K562 (cell line): Measurements from ENCODE around the gene RPL27. TPM values are rescaled to one million over a fixed set of nuclear protein-coding genes. Genes with fewer than 3 reads are reported as not detected.

ENCODE experiments used
- ETS1 ChIP-seq: conservative IDR thresholded peaks from 2 replicates; pipeline ENCODE4 v1.6.1; 2011; ENCODE audit warnings: low read depth, mild to moderate bottlenecking, low read length; ENCODE audit not compliant: control insufficient read depth
- JUND ChIP-seq, 2 experiments: IDR thresholded peaks; 2 replicates in 1 of 2; 3 replicates in 1 of 2; pipeline ENCODE4 v1.6.1; 2011; ENCODE audit warnings: borderline replicate concordance in 2 of 2, low read depth in 2 of 2, low read length in 2 of 2, improper control_type of control experiment in 1 of 2, missing biosample characterization in 1 of 2, missing genetic modification characterization in 1 of 2, missing genetic modification reagents in 1 of 2
- SPI1 ChIP-seq: IDR thresholded peaks from 2 replicates; pipeline ENCODE4 v1.6.1; 2011; ENCODE audit warnings: low read depth, low read length, control low read depth, borderline replicate concordance
- TFAP4 ChIP-seq: sonication (generic); formaldehyde crosslinking; IDR thresholded peaks from 2 replicates; pipeline ENCODE4 v1.8.0; 2022; ENCODE audit warnings: missing genetic modification reagents, mild to moderate bottlenecking, moderate library complexity, borderline replicate concordance
- TSC22D4 ChIP-seq: fragments of 450-650 bp; IDR thresholded peaks from 2 replicates; pipeline ENCODE4 v1.6.1; 2016; ENCODE audit warnings: missing genetic modification characterization, missing biosample characterization, control low read depth
- ZKSCAN1 ChIP-seq: fragments of 150-350 bp; IDR thresholded peaks from 2 replicates; pipeline ENCODE4 v1.6.1; 2016; ENCODE audit warnings: low read depth, low read length
- polyA plus RNA-seq, 8 experiments: library from polyadenylated mRNA; depleted of rRNA in 4 of 8; stranded (reverse) in 5 of 8; unstranded in 3 of 8; fragments of >200 nt; fragmentation: Nextera tagmentation in 2 of 8; fragmentation: Illumina TruSeq in 1 of 8; extraction: Ambion mirVana in 2 of 8; extraction: Trizol in 1 of 8; gene quantifications; 2 replicates each; pipeline versions ENCODE4 v1.2.1 to v1.2.3, GENCODE V29; 2011 to 2014; ENCODE audit warnings: inconsistent platforms in 1 of 8, missing spikeins in 1 of 8
- total RNA-seq, 7 experiments: library from RNA; depleted of rRNA in 6 of 7; stranded (reverse); fragments of >200 nt in 6 of 7; fragmentation: Illumina TruSeq in 2 of 7; extraction: Trizol in 2 of 7; gene quantifications; 2 replicates each; pipeline versions ENCODE4 v1.2.1 to v1.2.3, GENCODE V29; 2011 to 2021; ENCODE audit warnings: low replicate concordance in 1 of 7
- TF ChIP-seq, protein P1 (sequence below): IDR thresholded peaks from 2 replicates; pipeline ENCODE4 v1.6.1; 2012; ENCODE audit warnings: low read depth, low read length, improper control_type of control experiment, borderline replicate concordance
- TF ChIP-seq, protein P2 (sequence below): fragments of 450-650 bp; IDR thresholded peaks from 2 replicates; pipeline ENCODE4 v1.6.1; 2016
- TF ChIP-seq, protein P3 (sequence below): sonication (generic); formaldehyde crosslinking; IDR thresholded peaks from 2 replicates; pipeline ENCODE4 v1.5.0; 2020; ENCODE audit warnings: missing genetic modification reagents

RPL27 gene
- total and polyA plus RNA-seq, 9 of the 15 experiments (the other 6 are each of a cell fraction or from before 2014, with no cell fraction given) = 1,539 to 6,155 (median 3,710) TPM

- TF ChIP-seq, protein P1, sequence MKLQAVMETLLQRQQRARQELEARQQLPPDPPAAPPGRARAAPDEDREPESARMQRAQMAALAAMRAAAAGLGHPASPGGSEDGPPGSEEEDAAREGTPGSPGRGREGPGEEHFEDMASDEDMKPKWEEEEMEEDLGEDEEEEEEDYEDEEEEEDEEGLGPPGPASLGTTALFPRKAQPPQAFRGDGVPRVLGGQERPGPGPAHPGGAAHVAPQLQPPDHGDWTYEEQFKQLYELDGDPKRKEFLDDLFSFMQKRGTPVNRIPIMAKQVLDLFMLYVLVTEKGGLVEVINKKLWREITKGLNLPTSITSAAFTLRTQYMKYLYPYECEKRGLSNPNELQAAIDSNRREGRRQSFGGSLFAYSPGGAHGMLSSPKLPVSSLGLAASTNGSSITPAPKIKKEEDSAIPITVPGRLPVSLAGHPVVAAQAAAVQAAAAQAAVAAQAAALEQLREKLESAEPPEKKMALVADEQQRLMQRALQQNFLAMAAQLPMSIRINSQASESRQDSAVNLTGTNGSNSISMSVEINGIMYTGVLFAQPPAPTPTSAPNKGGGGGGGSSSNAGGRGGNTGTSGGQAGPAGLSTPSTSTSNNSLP = peak; percentile 89; the same call in 1 of the 2 replicates
- TF ChIP-seq JUND (IDR thresholded peaks at IDR 0.05; ENCODE audit: borderline replicate concordance, low read depth, low read length) (peak; percentile 93), JUND (tag; IDR thresholded peaks at IDR 0.05; ENCODE audit: borderline replicate concordance, low read depth, low read length) (peak; percentile 83; the same call in 2 of the 3 replicates), ZKSCAN1 (peak; percentile 98), ETS1 (peak; percentile 96), TFAP4 (CRISPR knock-in tag) (peak; percentile 92), TSC22D4 (tag) (no peak), SPI1 (peak; percentile 78)
- TF ChIP-seq, protein P2, sequence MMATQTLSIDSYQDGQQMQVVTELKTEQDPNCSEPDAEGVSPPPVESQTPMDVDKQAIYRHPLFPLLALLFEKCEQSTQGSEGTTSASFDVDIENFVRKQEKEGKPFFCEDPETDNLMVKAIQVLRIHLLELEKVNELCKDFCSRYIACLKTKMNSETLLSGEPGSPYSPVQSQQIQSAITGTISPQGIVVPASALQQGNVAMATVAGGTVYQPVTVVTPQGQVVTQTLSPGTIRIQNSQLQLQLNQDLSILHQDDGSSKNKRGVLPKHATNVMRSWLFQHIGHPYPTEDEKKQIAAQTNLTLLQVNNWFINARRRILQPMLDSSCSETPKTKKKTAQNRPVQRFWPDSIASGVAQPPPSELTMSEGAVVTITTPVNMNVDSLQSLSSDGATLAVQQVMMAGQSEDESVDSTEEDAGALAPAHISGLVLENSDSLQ = peak; percentile 63
- TF ChIP-seq, protein P3, sequence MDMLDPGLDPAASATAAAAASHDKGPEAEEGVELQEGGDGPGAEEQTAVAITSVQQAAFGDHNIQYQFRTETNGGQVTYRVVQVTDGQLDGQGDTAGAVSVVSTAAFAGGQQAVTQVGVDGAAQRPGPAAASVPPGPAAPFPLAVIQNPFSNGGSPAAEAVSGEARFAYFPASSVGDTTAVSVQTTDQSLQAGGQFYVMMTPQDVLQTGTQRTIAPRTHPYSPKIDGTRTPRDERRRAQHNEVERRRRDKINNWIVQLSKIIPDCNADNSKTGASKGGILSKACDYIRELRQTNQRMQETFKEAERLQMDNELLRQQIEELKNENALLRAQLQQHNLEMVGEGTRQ = peak; percentile 53; the same call in 1 of the 2 replicates
Observed at GRCh38 chr17:42997984-42998938, at the start of gene RPL27 (continued).
